IMR-90 (cell line): Measurements from ENCODE around the gene CASK. TPM values are rescaled to one million over a fixed set of nuclear protein-coding genes. Genes with fewer than 3 reads are reported as not detected.

ENCODE experiments used
- ATAC-seq: fragments of 200-7000 bp; cut with Tn5 transposase; 2 replicates; pipeline ENCODE4 v1.9.1; 2020; ENCODE audit warnings: low read depth, mild to moderate bottlenecking, moderate library complexity
- BruUV-seq: library from RNA; stranded (reverse); fragments of 400-500 nt; replicated peaks from 2 replicates; lab custom pipeline; 2021; lab: Mats Ljungman, UMichigan
- CTCF ChIA-PET: fragments of 300-600 bp; formaldehyde crosslinking; extraction: SDS; loops from one replicate; lab custom pipeline; 2021; ENCODE audit warnings: antibody characterized with exemption; lab: Yijun Ruan, JAX
- POLR2A ChIA-PET: fragments of 300-600 bp; sonication (Branson Sonifier 250); formaldehyde crosslinking; loops from one replicate; lab custom pipeline; 2022; ENCODE audit warnings: antibody characterized with exemption; ENCODE audit not compliant: unreplicated experiment; lab: Charles Lee
- DNase-seq: peaks from one replicate; pipeline ENCODE4 v3.0.0; 2013
- H2AFZ ChIP-seq: replicated peaks from 2 replicates; pipeline ENCODE3; 2013; ENCODE audit warnings: low read length, mild to moderate bottlenecking; ENCODE audit not compliant: poor library complexity
- H2AK5ac ChIP-seq: 2 replicates; pipeline ENCODE4 v1.6.1; 2013; ENCODE audit warnings: low read depth, low read length, inconsistent platforms
- H2AK9ac ChIP-seq: replicated peaks from 2 replicates; pipeline ENCODE3; 2013; ENCODE audit warnings: mild to moderate bottlenecking, low read depth, low read length, moderate library complexity; ENCODE audit not compliant: poor library complexity
- H2BK120ac ChIP-seq: 2 replicates; pipeline ENCODE4 v1.6.1; 2013; ENCODE audit warnings: low read depth, low read length, inconsistent platforms
- H2BK15ac ChIP-seq: 3 replicates; pipeline ENCODE4 v1.6.1; 2013; ENCODE audit warnings: low read depth, low read length, inconsistent platforms
- H2BK20ac ChIP-seq: 2 replicates; pipeline ENCODE4 v1.6.1; 2013; ENCODE audit warnings: low read depth, mild to moderate bottlenecking, inconsistent platforms, low read length, moderate library complexity
- H2BK5ac ChIP-seq: 2 replicates; pipeline ENCODE4 v1.6.1; 2013; ENCODE audit warnings: mild to moderate bottlenecking, low read depth, low read length, inconsistent platforms; ENCODE audit not compliant: poor library complexity, severe bottlenecking
- H3K14ac ChIP-seq: replicated peaks from 2 replicates; pipeline ENCODE4 v1.6.1; 2013; ENCODE audit warnings: low read depth, low read length, inconsistent platforms
- H3K18ac ChIP-seq: 2 replicates; pipeline ENCODE4 v1.6.1; 2013; ENCODE audit warnings: low read depth, low read length, control low read depth
- H3K23ac ChIP-seq: 2 replicates; pipeline ENCODE4 v1.6.1; 2013; ENCODE audit warnings: low read depth, low read length, inconsistent platforms
- H3K27ac ChIP-seq: 2 replicates; pipeline ENCODE4 v1.5.1; 2013; ENCODE audit warnings: mild to moderate bottlenecking, control low read depth, low read length; ENCODE audit not compliant: insufficient read depth
- H3K27me3 ChIP-seq: 2 replicates; pipeline ENCODE4 v1.6.1; 2013; ENCODE audit warnings: low read length; ENCODE audit not compliant: control insufficient read depth, insufficient read depth
- H3K36me3 ChIP-seq: 2 replicates; pipeline ENCODE4 v1.6.1; 2013; ENCODE audit warnings: low read length, mixed read lengths; ENCODE audit not compliant: control insufficient read depth, insufficient read depth
- H3K4ac ChIP-seq: 2 replicates; pipeline ENCODE4 v1.6.1; 2013; ENCODE audit warnings: low read depth, low read length, inconsistent platforms
- H3K4me1 ChIP-seq: 2 replicates; pipeline ENCODE4 v1.6.1; 2013; ENCODE audit warnings: low read length, mixed read lengths; ENCODE audit not compliant: control insufficient read depth, insufficient read depth
- H3K4me2 ChIP-seq: 2 replicates; pipeline ENCODE4 v1.6.1; 2013; ENCODE audit warnings: low read depth, mild to moderate bottlenecking, control low read depth, low read length, moderate library complexity
- H3K4me3 ChIP-seq: 2 replicates; pipeline ENCODE4 v1.5.1; 2013; ENCODE audit warnings: low read depth, mild to moderate bottlenecking, control low read depth, low read length, moderate library complexity; ENCODE audit not compliant: insufficient read depth
- H3K56ac ChIP-seq: 2 replicates; pipeline ENCODE4 v1.6.1; 2013; ENCODE audit warnings: low read length, inconsistent platforms; ENCODE audit not compliant: insufficient read depth; ENCODE audit errors: extremely low read depth
- H3K79me1 ChIP-seq, 2 experiments: 2 replicates each; pipeline ENCODE4 v1.6.1; 2013; ENCODE audit warnings: low read length in 2 of 2, inconsistent platforms in 1 of 2, low read depth in 1 of 2
- H3K9ac ChIP-seq: 2 replicates; pipeline ENCODE4 v1.6.1; 2013; ENCODE audit warnings: low read depth, low read length, control low read depth
- H3K9me1 ChIP-seq: 2 replicates; pipeline ENCODE4 v1.6.1; 2013; ENCODE audit warnings: low read length, inconsistent platforms; ENCODE audit not compliant: insufficient read depth
- H3K9me3 ChIP-seq: 2 replicates; pipeline ENCODE4 v1.6.1; 2013; ENCODE audit warnings: low read length; ENCODE audit not compliant: control insufficient read depth, insufficient read depth
- H4K20me1 ChIP-seq: 2 replicates; pipeline ENCODE4 v1.6.1; 2013; ENCODE audit warnings: low read length, inconsistent platforms; ENCODE audit not compliant: insufficient read depth
- H4K5ac ChIP-seq: 2 replicates; pipeline ENCODE4 v1.6.1; 2013; ENCODE audit warnings: mild to moderate bottlenecking, low read depth, low read length, control low read depth
- H4K8ac ChIP-seq, 2 experiments: 2 replicates each; pipeline ENCODE4 v1.6.1; 2013; ENCODE audit warnings: low read depth in 2 of 2, low read length in 2 of 2, control low read depth in 1 of 2, inconsistent platforms in 1 of 2
- H4K91ac ChIP-seq: 2 replicates; pipeline ENCODE4 v1.6.1; 2013; ENCODE audit warnings: low read depth, low read length, inconsistent platforms; ENCODE audit not compliant: insufficient read depth
- BHLHE40 ChIP-seq: fragments of 150-350 bp; IDR thresholded peaks from 2 replicates; pipeline ENCODE4 v1.6.1; 2016; ENCODE audit warnings: mild to moderate bottlenecking, low read depth, low read length
- CEBPB ChIP-seq: IDR thresholded peaks from 2 replicates; pipeline ENCODE4 v1.6.1; 2012; ENCODE audit warnings: low read depth, low read length, improper control_type of control experiment
- CHD1 ChIP-seq: IDR thresholded peaks from 2 replicates; pipeline ENCODE4 v1.6.1; 2012; ENCODE audit warnings: low read depth, low read length, improper control_type of control experiment
- ELK1 ChIP-seq: fragments of 150-350 bp; IDR thresholded peaks from 2 replicates; pipeline ENCODE4 v1.6.1; 2016; ENCODE audit warnings: low read depth, mild to moderate bottlenecking, low read length, moderate library complexity, borderline replicate concordance
- FOS ChIP-seq: fragments of 150-350 bp; IDR thresholded peaks from 2 replicates; pipeline ENCODE4 v1.6.1; 2016; ENCODE audit warnings: low read depth, low read length
- MAFK ChIP-seq: IDR thresholded peaks from 2 replicates; pipeline ENCODE4 v1.6.1; 2012; ENCODE audit warnings: low read depth, low read length, improper control_type of control experiment
- MAZ ChIP-seq: IDR thresholded peaks from 2 replicates; pipeline ENCODE4 v1.6.1; 2012; ENCODE audit warnings: low read depth, mild to moderate bottlenecking, low read length, improper control_type of control experiment, moderate library complexity, borderline replicate concordance
- MXI1 ChIP-seq: IDR thresholded peaks from 2 replicates; pipeline ENCODE4 v1.6.1; 2012; ENCODE audit warnings: low read depth, mild to moderate bottlenecking, low read length, moderate library complexity, borderline replicate concordance
- NFE2L2 ChIP-seq: fragments of 150-350 bp; IDR thresholded peaks from 2 replicates; pipeline ENCODE4 v1.6.1; 2016; ENCODE audit warnings: low read depth, mild to moderate bottlenecking, low read length
- POLR2A ChIP-seq: IDR thresholded peaks from 2 replicates; pipeline ENCODE4 v1.6.1; 2012; ENCODE audit warnings: mild to moderate bottlenecking, low read depth, low read length
- RAD21 ChIP-seq: IDR thresholded peaks from 2 replicates; pipeline ENCODE4 v1.6.1; 2012; ENCODE audit warnings: low read length, improper control_type of control experiment
- RCOR1 ChIP-seq: IDR thresholded peaks from 2 replicates; pipeline ENCODE4 v1.6.1; 2012; ENCODE audit warnings: mild to moderate bottlenecking, low read length, improper control_type of control experiment; ENCODE audit not compliant: insufficient replicate concordance
- RFX5 ChIP-seq: IDR thresholded peaks from 2 replicates; pipeline ENCODE4 v1.8.0; 2012; ENCODE audit warnings: low read depth, mild to moderate bottlenecking, low read length, moderate library complexity
- SMC3 ChIP-seq: fragments of 150-350 bp; IDR thresholded peaks from 2 replicates; pipeline ENCODE4 v1.6.1; 2016; ENCODE audit warnings: low read depth, mild to moderate bottlenecking, antibody characterized with exemption, low read length, moderate library complexity
- USF2 ChIP-seq: fragments of 150-350 bp; IDR thresholded peaks from 2 replicates; pipeline ENCODE4 v1.6.1; 2017; ENCODE audit warnings: mild to moderate bottlenecking, antibody characterized with exemption, low read length, low read depth
- WGBS, 2 experiments: methylation state at CpG; one replicate each; pipeline versions ENCODE4 v1.1.5 to v1.1.7; 2013; ENCODE audit warnings: missing lambda C conversion rate in 2 of 2; ENCODE audit not compliant: insufficient read length in 1 of 2; ENCODE audit errors: extremely low coverage in 2 of 2; 5-methylcytosine and 5-hydroxymethylcytosine counted together
- dilution Hi-C: fragments of 300-500 bp; cut with HindIII; formaldehyde crosslinking; loops from one replicate; pipeline ENCODE4 v1.14.3; 2018; ENCODE audit warnings: low sequenced_read_pairs; ENCODE audit not compliant: unreplicated experiment
- in situ Hi-C: fragments of 300-500 bp; cut with MboI; formaldehyde crosslinking; loops from 3 replicates; pipeline ENCODE4 v1.14.3; 2019; ENCODE audit warnings: low sequenced_read_pairs, inconsistent platforms, mixed read lengths
- intact Hi-C: fragments of 100-400 bp; cut with micrococcal nuclease; formaldehyde crosslinking; loops from 2 replicates; pipeline ENCODE4 v1.10.0; 2022
- polyA plus RNA-seq, 3 experiments: library from polyadenylated mRNA; depleted of rRNA; stranded (reverse); fragments of >200 nt; gene quantifications; 2 replicates each; pipeline ENCODE4 v1.2.3, GENCODE V29; 2012; ENCODE audit warnings: low replicate concordance in 1 of 3
- total RNA-seq: library from RNA; depleted of rRNA; stranded (reverse); fragments of >200 nt; gene quantifications from 2 replicates; pipeline ENCODE4 v1.2.3, GENCODE V29; 2012
- TF ChIP-seq, protein P1 (sequence below): conservative IDR thresholded peaks from 2 replicates; pipeline ENCODE4 v1.5.1; 2012; ENCODE audit warnings: mild to moderate bottlenecking, low read depth, low read length, improper control_type of control experiment

Gene CASK
- total and polyA plus RNA-seq, 2 of the 4 experiments (the other 2 are of a cell fraction) = 9.4 to 17.7 TPM

GRCh38 chrX:41960142-41960541 is 36.8 kb upstream of the CASK start:
- dilution Hi-C loops = no loop called here
- Histone ChIP-seq H3K27me3 (peaks cover 3% of the 10 kb centered on the region), H3K23ac (no peak overlapping the region), H3K18ac (no peak overlapping the region), H2BK15ac (no peak overlapping the region), H3K27ac (no peak overlapping the region), H2AK5ac (no peak overlapping the region), H2BK120ac (no peak overlapping the region), H3K36me3 (no peaks in the 10 kb centered on the region), H4K5ac (no peak overlapping the region), H3K9me3 (no peaks in the 10 kb centered on the region), H2BK20ac (no peak overlapping the region), H2AFZ (no peak overlapping the region), H3K9ac (no peak overlapping the region), H3K9me1 (no peaks in the 10 kb centered on the region), H3K4me2 (no peak overlapping the region), H4K91ac (no peak overlapping the region), H4K8ac (no peak overlapping the region), H3K79me1 (no peaks in the 10 kb centered on the region), H4K20me1 (no peaks in the 10 kb centered on the region), H3K4me1 (no peaks in the 10 kb centered on the region), H2AK9ac (no peak overlapping the region), H3K4ac (no peak overlapping the region), H3K56ac (no peak overlapping the region), H2BK5ac (no peak overlapping the region), H3K14ac (no peak overlapping the region), H3K4me3 (no peak overlapping the region)
- TF ChIP-seq POLR2A (no peak), FOS (no peak), NFE2L2 (no peak), ELK1 (no peak), MAFK (no peak), RFX5 (no peak), MAZ (no peak), MXI1 (no peak), RAD21 (no peak), SMC3 (no peak), USF2 (no peak), RCOR1 (no peak), BHLHE40 (no peak), CHD1 (no peak), CEBPB (no peak)
- TF ChIP-seq, protein P1, sequence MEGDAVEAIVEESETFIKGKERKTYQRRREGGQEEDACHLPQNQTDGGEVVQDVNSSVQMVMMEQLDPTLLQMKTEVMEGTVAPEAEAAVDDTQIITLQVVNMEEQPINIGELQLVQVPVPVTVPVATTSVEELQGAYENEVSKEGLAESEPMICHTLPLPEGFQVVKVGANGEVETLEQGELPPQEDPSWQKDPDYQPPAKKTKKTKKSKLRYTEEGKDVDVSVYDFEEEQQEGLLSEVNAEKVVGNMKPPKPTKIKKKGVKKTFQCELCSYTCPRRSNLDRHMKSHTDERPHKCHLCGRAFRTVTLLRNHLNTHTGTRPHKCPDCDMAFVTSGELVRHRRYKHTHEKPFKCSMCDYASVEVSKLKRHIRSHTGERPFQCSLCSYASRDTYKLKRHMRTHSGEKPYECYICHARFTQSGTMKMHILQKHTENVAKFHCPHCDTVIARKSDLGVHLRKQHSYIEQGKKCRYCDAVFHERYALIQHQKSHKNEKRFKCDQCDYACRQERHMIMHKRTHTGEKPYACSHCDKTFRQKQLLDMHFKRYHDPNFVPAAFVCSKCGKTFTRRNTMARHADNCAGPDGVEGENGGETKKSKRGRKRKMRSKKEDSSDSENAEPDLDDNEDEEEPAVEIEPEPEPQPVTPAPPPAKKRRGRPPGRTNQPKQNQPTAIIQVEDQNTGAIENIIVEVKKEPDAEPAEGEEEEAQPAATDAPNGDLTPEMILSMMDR = no peak
- in situ Hi-C loops = no loop called here
- POLR2A ChIA-PET = no interaction called here
- ATAC-seq = no peak
- WGBS, 2 experiments = no CpG with 5 or more reads among the region's 2 CpGs
- CTCF ChIA-PET = no interaction called here
- intact Hi-C loops = no loop called here
- no TSS peak for BruUV-seq
- no peak for DNase-seq
